ENCODE results near the gene CALHM3. TPM values are rescaled to one million over a fixed set of nuclear protein-coding genes. Genes with fewer than 3 reads are reported as not detected.

The CALHM3 gene
- total and polyA plus RNA-seq, 2 of the 13 experiments (the other 11 are each of a cell fraction or from before 2014, with no cell fraction given) = not detected

- TF ChIP-seq AHDC1 (CRISPR knock-in tag; IDR thresholded peaks at IDR 0.05; ENCODE audit: borderline replicate concordance) = 0 out of 2 replicates have a peak, but pooled peaks have one; percentile 36
- no peak for TF ChIP-seq ZSCAN30 (CRISPR knock-in tag; IDR thresholded peaks at IDR 0.05)
- no peak for TF ChIP-seq HNRNPLL (IDR thresholded peaks at IDR 0.05; ENCODE audit: low read depth, low read length, poor library complexity, severe bottlenecking)
- no peak for TF ChIP-seq SMYD3 (CRISPR knock-in tag; IDR thresholded peaks at IDR 0.05)
- TF ChIP-seq ZBTB38 (CRISPR knock-in tag; IDR thresholded peaks at IDR 0.05) = no peak
- no peak for TF ChIP-seq KMT2A (CRISPR knock-in tag; IDR thresholded peaks at IDR 0.05)
- peak; percentile 23; the same call in 1 of the 2 replicates for TF ChIP-seq MIXL1 (CRISPR knock-in tag; IDR thresholded peaks at IDR 0.05)
- TF ChIP-seq POLR2AphosphoS5 (IDR thresholded peaks at IDR 0.05; ENCODE audit: low read depth, low read length) = no peak
- TF ChIP-seq, protein P1, sequence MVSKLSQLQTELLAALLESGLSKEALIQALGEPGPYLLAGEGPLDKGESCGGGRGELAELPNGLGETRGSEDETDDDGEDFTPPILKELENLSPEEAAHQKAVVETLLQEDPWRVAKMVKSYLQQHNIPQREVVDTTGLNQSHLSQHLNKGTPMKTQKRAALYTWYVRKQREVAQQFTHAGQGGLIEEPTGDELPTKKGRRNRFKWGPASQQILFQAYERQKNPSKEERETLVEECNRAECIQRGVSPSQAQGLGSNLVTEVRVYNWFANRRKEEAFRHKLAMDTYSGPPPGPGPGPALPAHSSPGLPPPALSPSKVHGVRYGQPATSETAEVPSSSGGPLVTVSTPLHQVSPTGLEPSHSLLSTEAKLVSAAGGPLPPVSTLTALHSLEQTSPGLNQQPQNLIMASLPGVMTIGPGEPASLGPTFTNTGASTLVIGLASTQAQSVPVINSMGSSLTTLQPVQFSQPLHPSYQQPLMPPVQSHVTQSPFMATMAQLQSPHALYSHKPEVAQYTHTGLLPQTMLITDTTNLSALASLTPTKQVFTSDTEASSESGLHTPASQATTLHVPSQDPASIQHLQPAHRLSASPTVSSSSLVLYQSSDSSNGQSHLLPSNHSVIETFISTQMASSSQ (IDR thresholded peaks at IDR 0.05; ENCODE audit: low read depth) = peak; percentile 49; the same call in 1 of the 2 replicates
- TF ChIP-seq, protein P1 (CRISPR knock-in tag; IDR thresholded peaks at IDR 0.05; ENCODE audit: borderline replicate concordance) = peak; percentile 61; the same call in 1 of the 2 replicates
- no peak for TF ChIP-seq ZNF24 (IDR thresholded peaks at IDR 0.05)
- no peak for TF ChIP-seq SSRP1 (CRISPR knock-in tag; IDR thresholded peaks at IDR 0.05)
- peak; percentile 18; the same call in 1 of the 2 replicates for TF ChIP-seq ARID5B (CRISPR knock-in tag; IDR thresholded peaks at IDR 0.05)
- no peak for TF ChIP-seq FOXK1 (CRISPR knock-in tag; IDR thresholded peaks at IDR 0.05; ENCODE audit: borderline replicate concordance, low read depth)
- 0 out of 2 replicates have a peak, but pooled peaks have one; percentile 48 for TF ChIP-seq ZNF292 (CRISPR knock-in tag; IDR thresholded peaks at IDR 0.05; ENCODE audit: borderline replicate concordance, low read depth)
- TF ChIP-seq ELF3 (CRISPR knock-in tag; IDR thresholded peaks at IDR 0.05) = peak; percentile 45; the same call in 1 of the 2 replicates
These were observed 33.7 kb upstream of the CALHM3 start (continued) for GRCh38 chr10:103512591-103513379.
